Fibroblast of the aortic adventitia (primary cell): Measurements from ENCODE around the gene FAM240A. TPM values are rescaled to one million over a fixed set of nuclear protein-coding genes. Genes with fewer than 3 reads are reported as not detected.

Experiments used
- DNase-seq: peaks from one replicate; pipeline ENCODE4 v3.0.0-alpha.2; 2010; ENCODE audit warnings: low read depth
- H3K4me3 ChIP-seq: 2 replicates; pipeline ENCODE4 v1.5.1; 2011; ENCODE audit warnings: low read depth, mild to moderate bottlenecking, control low read depth, low read length, moderate library complexity
- CTCF ChIP-seq: IDR thresholded peaks from 2 replicates; pipeline ENCODE4 v1.5.1; 2011; ENCODE audit warnings: mild to moderate bottlenecking, low read length, control low read depth, inconsistent platforms; ENCODE audit not compliant: insufficient read depth
- total RNA-seq: library from RNA; depleted of rRNA; stranded (reverse); fragments of >200 nt; gene quantifications from 2 replicates; pipeline ENCODE4 v1.2.3, GENCODE V29; 2012; ENCODE audit warnings: low replicate concordance

The FAM240A gene
- total RNA-seq, 1 donor: not detected

- no peak for DNase-seq
- TF ChIP-seq CTCF: no peak
- H3K4me3 ChIP-seq: no peak overlapping the region
Observed at GRCh38 chr3:46639221-46639620, 26.9 kb downstream of the FAM240A start.

GRCh38 chr3:46640927-46641326 lies 28.6 kb downstream of the FAM240A start:
- TF ChIP-seq CTCF: no peak
- no peak overlapping the region for H3K4me3 ChIP-seq
- no peak for DNase-seq

- DNase-seq: peak; percentile 18
Observed at GRCh38 chr3:46642971-46643370, 30.6 kb downstream of the FAM240A start.

GRCh38 chr3:46643701-46644100 lies 31.4 kb downstream of the FAM240A start:
- no peak for DNase-seq
- H3K4me3 ChIP-seq: no peak overlapping the region
- no peak for TF ChIP-seq CTCF

More at GRCh38 chr3:46642971-46643370, 30.6 kb downstream of the FAM240A start:
- no peak overlapping the region for H3K4me3 ChIP-seq
- TF ChIP-seq CTCF: no peak

- no peak for TF ChIP-seq CTCF
- H3K4me3 ChIP-seq: no peak overlapping the region
- peak; percentile 44 for DNase-seq
Observed at GRCh38 chr3:46646700-46647099, 34.4 kb downstream of the FAM240A start.

- DNase-seq: no peak
- no peak for TF ChIP-seq CTCF
- no peak overlapping the region for H3K4me3 ChIP-seq
Observed at GRCh38 chr3:46648096-46648495, 35.8 kb downstream of the FAM240A start.

GRCh38 chr3:46649436-46649835 lies 37.1 kb downstream of the FAM240A start:
- no peak for TF ChIP-seq CTCF
- no peak for DNase-seq
- H3K4me3 ChIP-seq: no peak overlapping the region
